Activated naive CD4-positive, alpha-beta T cell treated with anti-CD3 and anti-CD28 coated beads, Interleukin-2, amount 50 U/mL, for 72 hours (primary cell): ENCODE results near the gene HOXC4. TPM values are rescaled to one million over a fixed set of nuclear protein-coding genes. Genes with fewer than 3 reads are reported as not detected.
A peak's percentile ranks its signal among the peaks of the same experiment; 100 is the strongest.

Experiments
- ATAC-seq, 2 donors: fragments of 150-1000 bp; cut with Tn5 transposase; 2 replicates each; pipeline ENCODE4 v1.10.0; 2021; ENCODE audit warnings: mild to moderate bottlenecking in 2 of 2, moderate library complexity in 2 of 2
- DNase-seq, 2 donors: peaks; one replicate each; pipeline ENCODE4 v3.0.0; 2021 to 2022; ENCODE audit warnings: low spot score in 2 of 2
- H3K27ac Mint-ChIP-seq, 2 donors: one replicate each; pipeline ENCODE4 v1.8.0; 2022; ENCODE audit warnings: mild to moderate bottlenecking in 2 of 2, mixed read lengths in 2 of 2
- H3K36me3 Mint-ChIP-seq, 2 donors: one replicate each; pipeline ENCODE4 v1.8.0; 2022; ENCODE audit warnings: mixed read lengths in 2 of 2
- H3K9me3 Mint-ChIP-seq, 2 donors: one replicate each; pipeline ENCODE4 v1.8.0; 2022; ENCODE audit warnings: mixed read lengths in 2 of 2
- total RNA-seq, 2 donors: library from RNA; stranded (reverse); gene quantifications; one replicate each; pipeline ENCODE4 v1.2.3, GENCODE V29; 2022

HOXC4 gene
- total RNA-seq, result under 1 TPM in 1 of 2 donors, not detected in 1; 0.18 TPM

GRCh38 chr12:54053751-54054741 is at the start of gene HOXC4:
Gene HOXC4 (plus strand): TSS chr12:54053835. CDS start chr12:54053923, 88 bp downstream.
- DNase-seq (no peak), ATAC-seq (peak; percentile 38 to 40)
- no peaks in the 10 kb centered on the region for H3K36me3 Mint-ChIP-seq
- H3K27ac Mint-ChIP-seq, result no peak within 1 kb of the TSS
- no peaks in the 10 kb centered on the region for H3K9me3 Mint-ChIP-seq

GRCh38 chr12:54004063-54004840 is 49.4 kb upstream of the HOXC4 start:
- no peak for DNase-seq
- H3K27ac Mint-ChIP-seq, result no peak overlapping the region
- H3K9me3 Mint-ChIP-seq, result no peaks in the 10 kb centered on the region
- peaks cover 0 to 9% of the 10 kb centered on the region in 2 donors for H3K36me3 Mint-ChIP-seq
- no peak for ATAC-seq

DNA sequence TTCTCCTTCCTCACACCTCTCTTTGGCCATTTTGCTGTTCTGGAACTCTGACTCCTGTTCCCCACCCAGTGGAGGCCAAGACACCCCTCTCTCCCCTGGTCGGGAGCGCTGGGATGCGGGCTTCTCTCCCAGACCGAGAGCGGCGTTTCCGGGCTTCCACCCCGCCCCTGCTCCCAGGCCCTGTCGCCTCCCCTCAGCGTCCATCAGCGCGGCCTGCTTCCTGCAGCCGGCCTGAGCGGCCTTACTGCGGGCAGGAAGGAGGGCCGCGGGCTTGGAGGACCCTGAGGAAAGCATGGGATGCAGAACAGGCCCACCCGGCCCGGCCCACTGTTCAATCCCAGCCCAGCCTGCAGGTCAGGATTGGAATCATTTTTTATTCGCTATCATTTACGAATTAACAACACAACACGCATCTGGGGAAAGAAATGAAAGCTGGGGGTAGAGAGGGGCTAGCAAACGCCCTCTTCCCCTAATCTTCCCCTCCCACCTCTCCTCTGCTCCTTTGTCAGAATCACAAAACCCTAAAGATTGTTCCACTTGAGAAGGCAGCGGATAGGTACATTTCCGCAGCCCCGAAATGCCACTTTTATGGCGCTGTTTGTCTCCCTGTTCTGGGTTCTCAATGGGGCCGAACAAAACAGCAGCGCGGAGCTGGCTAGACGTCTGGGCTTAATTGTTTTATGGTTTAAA is 48.6 kb upstream of the HOXC4 start:
- Mint-ChIP-seq H3K9me3 (no peaks in the 10 kb centered on the region), H3K27ac (peak overlapping the region in 1 of 2 donors; percentile 72), H3K36me3 (peaks cover 0 to 9% of the 10 kb centered on the region in 2 donors)
- DNase-seq (no peak), ATAC-seq (no peak)

DNA sequence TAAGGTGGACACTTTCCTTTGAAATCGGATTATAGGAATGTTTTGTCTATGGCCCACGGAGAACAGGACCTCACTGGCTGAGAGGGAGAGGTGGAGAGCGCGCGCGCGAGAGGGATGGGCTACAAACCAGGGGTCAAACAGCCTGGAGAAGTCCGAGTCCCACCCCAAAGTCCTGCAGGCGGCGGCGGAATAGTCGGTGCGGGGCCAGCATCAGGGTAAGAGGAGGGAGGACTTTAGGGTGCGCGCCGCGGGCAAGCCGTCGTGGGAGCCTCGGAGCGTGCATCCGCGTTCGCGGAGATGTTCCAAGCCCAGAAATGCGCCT is 48.1 kb upstream of the HOXC4 start:
- peak overlapping the region in 1 of 2 donors; percentile 72 for H3K27ac Mint-ChIP-seq
- peak in 1 of 2 donors; percentile 2 for ATAC-seq

GRCh38 chr12:54005853-54006558 is 47.6 kb upstream of the HOXC4 start:
- no peaks in the 10 kb centered on the region for H3K9me3 Mint-ChIP-seq
- ATAC-seq (peak; percentile 80 to 93), DNase-seq (peak; percentile 79 to 93)
- H3K36me3 Mint-ChIP-seq, result peaks cover 0 to 9% of the 10 kb centered on the region in 2 donors
- peak overlapping the region in 1 of 2 donors; percentile 60 for H3K27ac Mint-ChIP-seq

More for the DNA sequence above, 48.1 kb upstream of the HOXC4 start:
- Mint-ChIP-seq H3K36me3 (peaks cover 0 to 9% of the 10 kb centered on the region in 2 donors), H3K9me3 (no peaks in the 10 kb centered on the region)
- DNase-seq, result no peak

- no peak for DNase-seq
- Mint-ChIP-seq H3K27ac (peak overlapping the region in 1 of 2 donors; percentile 60), H3K36me3 (peaks cover 0 to 9% of the 10 kb centered on the region in 2 donors), H3K9me3 (no peaks in the 10 kb centered on the region)
- ATAC-seq, result no peak
Measured at GRCh38 chr12:54006559-54007220, 46.9 kb upstream of the HOXC4 start.

DNA sequence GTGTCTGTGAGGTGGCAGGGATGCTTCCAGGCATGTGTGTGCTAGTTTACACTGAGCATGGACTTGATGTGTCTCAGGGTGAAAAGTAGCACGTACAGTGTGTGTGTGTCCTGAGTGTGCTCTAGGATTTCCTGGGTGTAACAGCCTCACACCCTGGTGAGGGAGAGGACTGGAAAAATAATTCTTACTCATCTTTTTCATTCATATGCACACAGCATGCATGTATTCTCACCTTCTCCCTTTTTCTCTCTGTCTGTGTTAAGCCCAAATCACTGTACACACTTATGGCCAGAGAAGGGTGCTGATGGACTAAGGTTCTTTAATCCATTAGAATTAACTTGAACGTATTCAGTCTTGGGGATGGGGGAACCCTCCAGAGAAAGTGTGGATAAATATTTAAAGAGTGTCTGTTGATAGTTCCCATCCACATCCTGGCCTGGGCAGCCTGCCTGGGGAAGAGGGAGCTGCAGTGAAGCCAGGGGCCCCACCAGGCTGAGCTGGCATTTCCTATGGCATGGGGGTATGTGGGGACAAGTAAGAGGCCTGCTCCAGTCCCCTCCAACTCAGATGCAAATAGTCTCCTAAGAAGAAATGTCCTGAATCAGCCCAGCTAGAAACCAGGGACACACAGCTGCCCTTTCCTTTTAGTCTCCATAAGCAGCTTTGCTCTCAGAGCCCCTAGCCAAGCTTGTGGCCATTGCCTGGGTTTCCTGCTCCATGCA is 45.9 kb upstream of the HOXC4 start:
- no peak overlapping the region for H3K27ac Mint-ChIP-seq
- H3K36me3 Mint-ChIP-seq, result peaks cover 0 to 5% of the 10 kb centered on the region in 2 donors
- ATAC-seq (no peak), DNase-seq (no peak)
- no peaks in the 10 kb centered on the region for H3K9me3 Mint-ChIP-seq

DNA sequence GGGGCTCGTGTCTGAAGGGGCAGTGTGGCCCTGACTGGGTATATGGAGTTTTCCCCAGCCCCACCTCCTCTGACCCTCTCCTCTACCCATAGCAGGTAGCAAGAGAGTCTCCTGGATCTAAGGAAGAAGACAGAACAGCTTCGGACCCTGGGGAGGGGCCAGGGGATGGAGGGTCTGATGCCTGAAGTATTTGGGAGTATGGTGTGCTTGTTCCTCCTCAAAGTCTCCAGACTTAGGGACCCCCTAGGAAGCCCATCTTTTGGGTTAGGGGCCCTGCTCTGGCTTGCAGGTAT is 45.4 kb upstream of the HOXC4 start:
- ATAC-seq, result no peak
- H3K36me3 Mint-ChIP-seq, result peaks cover 0 to 5% of the 10 kb centered on the region in 2 donors
- H3K9me3 Mint-ChIP-seq, result no peaks in the 10 kb centered on the region
- no peak for DNase-seq
- H3K27ac Mint-ChIP-seq, result no peak overlapping the region

DNA sequence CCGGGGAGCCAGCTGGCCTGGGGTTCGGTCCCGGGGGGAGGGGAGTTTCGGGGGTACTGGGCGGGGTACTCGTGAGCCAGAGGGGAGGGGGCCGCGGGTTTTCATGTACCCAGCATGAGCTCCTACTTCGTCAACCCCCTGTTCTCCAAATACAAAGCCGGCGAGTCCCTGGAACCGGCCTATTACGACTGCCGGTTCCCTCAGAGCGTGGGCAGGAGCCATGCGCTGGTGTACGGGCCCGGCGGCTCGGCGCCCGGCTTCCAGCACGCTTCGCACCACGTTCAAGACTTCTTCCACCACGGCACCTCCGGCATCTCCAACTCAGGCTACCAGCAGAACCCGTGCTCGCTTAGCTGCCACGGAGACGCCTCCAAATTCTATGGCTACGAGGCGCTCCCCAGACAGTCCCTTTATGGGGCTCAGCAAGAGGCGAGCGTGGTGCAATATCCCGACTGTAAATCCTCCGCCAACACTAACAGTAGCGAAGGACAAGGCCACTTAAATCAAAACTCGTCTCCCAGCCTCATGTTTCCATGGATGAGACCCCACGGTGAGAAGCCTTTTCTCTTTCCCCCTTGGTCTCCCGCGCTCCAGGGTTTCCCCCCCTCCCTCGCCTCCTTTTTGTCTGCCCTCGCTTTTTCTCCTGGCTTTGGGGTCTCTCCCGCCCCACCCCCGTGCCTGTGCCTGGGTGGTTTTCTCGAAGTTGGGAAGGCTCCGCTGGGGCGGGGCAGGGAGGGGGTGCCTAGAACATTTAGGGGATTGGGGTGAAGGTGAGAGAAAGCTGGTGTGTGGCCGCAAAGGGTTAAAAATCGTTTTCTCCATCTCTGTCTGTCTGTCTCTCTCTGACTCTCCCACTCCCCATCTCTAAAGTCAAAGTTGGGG is 44.2 kb upstream of the HOXC4 start:
- H3K27ac Mint-ChIP-seq, result no peak overlapping the region
- DNase-seq (no peak), ATAC-seq (peak in 1 of 2 donors; percentile 39)
- H3K36me3 Mint-ChIP-seq, result peaks cover 0 to 5% of the 10 kb centered on the region in 2 donors
- H3K9me3 Mint-ChIP-seq, result no peaks in the 10 kb centered on the region

- Mint-ChIP-seq H3K36me3 (peaks cover 5 to 7% of the 10 kb centered on the region in 2 donors), H3K27ac (no peak overlapping the region), H3K9me3 (no peaks in the 10 kb centered on the region)
Measured at GRCh38 chr12:54010053-54010971, 43.3 kb upstream of the HOXC4 start.

GRCh38 chr12:54010972-54011664 is 42.5 kb upstream of the HOXC4 start:
- ATAC-seq, result no peak
- Mint-ChIP-seq H3K27ac (no peak overlapping the region), H3K9me3 (no peaks in the 10 kb centered on the region), H3K36me3 (peaks cover 3 to 7% of the 10 kb centered on the region in 2 donors)
- DNase-seq, result no peak

More at GRCh38 chr12:54010053-54010971, 43.3 kb upstream of the HOXC4 start:
- no peak for ATAC-seq
- DNase-seq, result no peak

DNA sequence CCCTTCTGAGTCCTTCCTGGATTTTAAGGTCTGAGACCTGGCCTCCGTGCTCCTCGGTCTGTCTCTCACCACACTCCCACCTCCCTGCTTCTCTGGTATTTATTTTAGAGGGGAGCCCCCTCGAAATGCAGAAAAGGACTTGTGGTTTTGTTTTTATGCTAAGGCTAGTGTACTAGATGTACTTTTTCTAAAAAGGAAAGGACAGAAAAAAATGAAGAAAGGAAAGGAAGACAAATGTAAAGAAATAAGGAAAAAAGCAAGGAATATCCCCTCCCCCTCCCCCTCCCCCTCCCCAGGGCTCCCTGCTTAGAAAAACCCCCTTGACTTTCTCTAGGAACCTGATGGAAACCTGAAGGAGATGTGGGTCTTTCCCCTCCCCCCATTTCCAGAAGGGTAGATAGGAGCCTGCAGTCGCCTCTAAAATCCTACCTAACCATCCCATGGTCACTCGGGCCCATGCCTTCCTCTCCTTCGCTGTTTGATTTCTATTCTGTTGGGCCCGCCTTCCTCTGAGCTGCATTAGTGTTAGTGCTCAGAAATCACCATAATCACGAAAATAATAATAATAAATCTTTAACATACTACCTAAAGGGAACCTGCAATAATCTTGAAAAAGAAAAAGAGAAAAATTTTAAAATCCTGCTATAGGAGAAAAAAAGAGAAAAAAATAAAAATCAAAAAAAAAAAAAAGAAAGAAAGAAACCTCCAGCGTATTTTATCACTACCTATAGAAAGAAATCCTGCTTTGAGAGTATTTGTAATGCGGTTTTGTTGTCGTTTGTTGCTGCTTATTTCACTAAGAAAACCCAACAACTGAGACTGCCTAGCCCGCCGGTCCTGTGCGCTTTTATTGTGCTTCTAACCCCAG is 41.7 kb upstream of the HOXC4 start:
- no peaks in the 10 kb centered on the region for H3K9me3 Mint-ChIP-seq
- no peak overlapping the region for H3K27ac Mint-ChIP-seq
- H3K36me3 Mint-ChIP-seq, result peaks cover 0 to 7% of the 10 kb centered on the region in 2 donors
- DNase-seq (no peak), ATAC-seq (no peak)
